Heart left ventricle (tissue), 13 donors: Measurements from ENCODE around the gene MAPK1IP1L.

ENCODE experiments used
- CTCF ChIP-seq, 12 donors: fragments of 200-600 bp; sonication (generic) in 4 of 12; IDR thresholded peaks; one replicate each; pipeline versions ENCODE4 v1.5.0 to v1.8.0; 2018 to 2022; ENCODE audit warnings: antibody characterized with exemption in 12 of 12, mild to moderate bottlenecking in 5 of 12
- POLR2A ChIP-seq, 2 donors: fragments of 450-650 bp; IDR thresholded peaks; one replicate each; pipeline ENCODE4 v1.6.1; 2017; ENCODE audit warnings: antibody characterized with exemption in 2 of 2, mild to moderate bottlenecking in 2 of 2, moderate library complexity in 2 of 2
- donor health status: ischemic (EF 13 %, LVEDD 7.1; RV severe dilation, severe dysfunction).
- donor health status: DM: no; HTN: yes; CAD: no.
- donor health status: DM: no; HTN: no; CAD: no.
- donor health status: ischemic (EF 25% LVEDD 6.9; RV normal size, moderate dysfunction).
- donor health status: ischemic (EF 25% LVEDD 5.7; RV mildly dilated, moderate dysfunction).
- donor health status: ischemic (EF 35%, LVEDD 5.7; RV mildly dilated, moderate dysfunction).
- donor health status: nonischemic (EF 11% LVEDD 7.7; RV severe dilation, severe dysfunction).
- donor health status: DM: yes; HTN: yes; CAD: no.
- donor health status: PGD.
- donor health status: ischemic (EF 29% LVEDD 5.4; RV normal size, mild dysfunction).
- donor health status: nonischemic (EF 23%, LVEDD 6.1; RV moderate dilation, normal function).

- no peak for TF ChIP-seq CTCF (IDR thresholded peaks at IDR 0.05)
- TF ChIP-seq POLR2A (IDR thresholded peaks at IDR 0.05) = no peak
These were observed 2.1 kb downstream of the MAPK1IP1L start for GRCh38 chr14:55053500-55053899.
